Pancreas (tissue), 10 donors: ENCODE measurements around the gene NAGK. TPM values are rescaled to one million over a fixed set of nuclear protein-coding genes. Genes with fewer than 3 reads are reported as not detected.
"Not testable (repeated sequence)": the region's sequence is repeated elsewhere in the genome, so short reads cannot be mapped to it uniquely, and the experiment has no call there.

ENCODE experiments used
- ATAC-seq, 4 donors: fragments of 200-7000 bp; cut with Tn5 transposase; one replicate each; pipeline versions ENCODE4 v1.8.0 to v1.9.1; 2020; ENCODE audit warnings: mild to moderate bottlenecking in 4 of 4, moderate library complexity in 4 of 4
- DNase-seq, 6 donors: peaks; one replicate each; pipeline ENCODE4 v3.0.0-alpha.2; 2020
- FAIRE-seq: peaks from 2 replicates; lab custom pipeline; 2012; peaks lifted over from hg19 to GRCh38; lab: Jason Lieb, UNC
- H3K27ac ChIP-seq, 4 donors: fragments of 200-600 bp; sonication (generic); 1 replicate in 3 of 4; 2 replicates in 1 of 4; pipeline versions ENCODE4 v1.5.0 to v1.8.0; 2020
- H3K27me3 ChIP-seq, 4 donors: fragments of 200-600 bp; one replicate each; pipeline ENCODE4 v1.8.0; 2021
- H3K36me3 ChIP-seq, 3 donors: fragments of 200-600 bp; sonication (generic) in 1 of 3; one replicate each; pipeline versions ENCODE4 v1.5.0 to v1.8.0; 2020 to 2021
- H3K4me1 ChIP-seq, 3 donors: fragments of 200-600 bp; one replicate each; pipeline ENCODE4 v1.8.0; 2021
- H3K4me3 ChIP-seq, 4 donors: fragments of 200-600 bp; sonication (generic) in 2 of 4; one replicate each; pipeline versions ENCODE4 v1.5.0 to v1.8.0; 2020 to 2021
- H3K9me3 ChIP-seq, 4 donors: fragments of 200-600 bp; one replicate each; pipeline ENCODE4 v1.8.0; 2021
- WGBS, 2 donors: extraction: QIAGEN DNeasy Blood & Tissue Kit; methylation state at CpG; one replicate each; pipeline ENCODE4 v1.1.7; 2013; 5-methylcytosine and 5-hydroxymethylcytosine counted together
- intact Hi-C, 3 donors: fragments of 100-400 bp; cut with DNase I; formaldehyde crosslinking; loops; one replicate each; pipeline versions ENCODE4 v1.11.1 to v1.14.2; 2022
- polyA plus RNA-seq, 2 donors: library from polyadenylated mRNA; stranded (reverse); fragments of 200-250 nt; gene quantifications; one replicate each; pipeline ENCODE4 v1.2.3, GENCODE V29; 2013
- total RNA-seq, 6 donors: library from RNA; stranded (reverse); fragmentation: NEBNext Ultra II Directional in 4 of 6; extraction: Animal tissue kit (Norgen Biotek cat#: 25700) in 4 of 6; gene quantifications; one replicate each; pipeline versions ENCODE4 v1.2.1 to v1.2.4, GENCODE V29; 2021 to 2023
- TF ChIP-seq, protein P1 (sequence below), 4 donors: fragments of 200-600 bp; sonication (generic) in 3 of 4; IDR thresholded peaks; one replicate each; pipeline versions ENCODE4 v1.5.0 to v1.8.0; 2021; ENCODE audit warnings: antibody characterized with exemption in 4 of 4
- donor health status: healthy with polysubstance abuse.
- donor health status: DM: no; HTN: no; CAD: no; lungs with moderate emphysema.
- donor health status: DM: no; HTN: no; CAD: no.
- donor health status: control.
- donor health status: control.
- donor health status: Bipolar disorder and iron deficiency.
- donor health status: DM: yes; HTN: yes; CAD: no.
- donor health status: DM: no; HTN: no; CAD: no.
- donor health status: DM: no; HTN: no; CAD: no.
- donor health status: DM: yes; HTN: yes; CAD: no.

The NAGK gene
- 10 to 100 TPM; 38.9 to 83.2 (median 54.4) TPM for total RNA-seq
- 100 to 1,000 TPM; 136 to 138 TPM for polyA plus RNA-seq

DNA sequence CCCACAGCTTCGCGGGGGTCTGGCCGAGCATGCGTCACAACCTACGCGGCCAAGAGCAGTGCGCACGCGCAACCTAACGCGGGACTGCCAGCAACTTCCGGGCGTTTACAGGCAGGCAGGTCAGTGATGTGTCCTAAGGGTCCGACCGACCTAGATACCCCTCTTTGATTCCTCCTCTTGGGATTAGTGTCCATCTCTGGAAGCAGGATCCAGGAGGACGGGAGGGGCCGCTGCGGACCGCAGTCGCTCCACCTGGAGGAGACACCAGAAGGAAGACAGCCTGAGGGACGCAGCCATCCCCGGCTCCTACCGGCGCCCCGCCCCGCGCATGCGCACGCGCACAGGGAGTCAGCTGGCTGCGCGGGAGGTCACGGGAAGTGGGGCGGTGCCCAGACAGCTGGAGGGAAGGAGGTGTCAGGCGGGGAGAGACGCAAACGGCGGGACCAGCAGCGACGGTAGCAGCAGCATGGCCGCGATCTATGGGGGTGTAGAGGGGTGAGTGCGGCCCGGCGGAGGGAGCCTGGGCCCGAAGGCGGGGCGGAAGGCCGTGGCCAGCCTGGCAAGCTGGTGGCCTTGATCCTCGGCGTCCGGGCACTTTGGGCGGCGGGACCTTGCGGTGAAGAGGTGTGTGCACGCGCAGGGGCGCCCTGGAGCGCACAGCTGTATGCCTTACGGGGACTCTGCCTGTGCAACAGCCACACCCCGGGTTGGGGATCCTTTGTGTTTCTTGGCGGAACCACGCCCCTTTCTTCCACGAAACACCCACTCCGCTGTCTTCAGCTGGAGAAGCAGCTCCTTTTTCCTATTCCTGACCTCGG, at the start of gene NAGK:
Gene NAGK (plus strand): TSS at position 431 of the 818 bp plus-strand sequence. CDS start 36 bp downstream, at position 467.
- Histone ChIP-seq H3K27me3 (no peaks in the 10 kb centered on the region), H3K27ac (peak within 1 kb of the TSS; percentile 93 to 98 (median 96)), H3K9me3 (no peaks in the 10 kb centered on the region), H3K4me1 (peaks cover 0 to 24% (median 8%) of the 10 kb centered on the region in 3 donors), H3K4me3 (peak within 1 kb of the TSS; percentile 53 to 97 (median 62)), H3K36me3 (peaks cover 0 to 8% (median 0%) of the 10 kb centered on the region in 3 donors)
- peak; percentile 96 to 99 (median 96) for DNase-seq
- 0 to 1% methylated on average over 66 of the region's 66 CpGs for WGBS, 2 donors
- ATAC-seq, result peak; percentile 88 to 96 (median 96)
- TF ChIP-seq, protein P1, sequence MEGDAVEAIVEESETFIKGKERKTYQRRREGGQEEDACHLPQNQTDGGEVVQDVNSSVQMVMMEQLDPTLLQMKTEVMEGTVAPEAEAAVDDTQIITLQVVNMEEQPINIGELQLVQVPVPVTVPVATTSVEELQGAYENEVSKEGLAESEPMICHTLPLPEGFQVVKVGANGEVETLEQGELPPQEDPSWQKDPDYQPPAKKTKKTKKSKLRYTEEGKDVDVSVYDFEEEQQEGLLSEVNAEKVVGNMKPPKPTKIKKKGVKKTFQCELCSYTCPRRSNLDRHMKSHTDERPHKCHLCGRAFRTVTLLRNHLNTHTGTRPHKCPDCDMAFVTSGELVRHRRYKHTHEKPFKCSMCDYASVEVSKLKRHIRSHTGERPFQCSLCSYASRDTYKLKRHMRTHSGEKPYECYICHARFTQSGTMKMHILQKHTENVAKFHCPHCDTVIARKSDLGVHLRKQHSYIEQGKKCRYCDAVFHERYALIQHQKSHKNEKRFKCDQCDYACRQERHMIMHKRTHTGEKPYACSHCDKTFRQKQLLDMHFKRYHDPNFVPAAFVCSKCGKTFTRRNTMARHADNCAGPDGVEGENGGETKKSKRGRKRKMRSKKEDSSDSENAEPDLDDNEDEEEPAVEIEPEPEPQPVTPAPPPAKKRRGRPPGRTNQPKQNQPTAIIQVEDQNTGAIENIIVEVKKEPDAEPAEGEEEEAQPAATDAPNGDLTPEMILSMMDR (IDR thresholded peaks at IDR 0.05), result no peak
- intact Hi-C loops, result no loop called here
- FAIRE-seq, result no peak

DNA sequence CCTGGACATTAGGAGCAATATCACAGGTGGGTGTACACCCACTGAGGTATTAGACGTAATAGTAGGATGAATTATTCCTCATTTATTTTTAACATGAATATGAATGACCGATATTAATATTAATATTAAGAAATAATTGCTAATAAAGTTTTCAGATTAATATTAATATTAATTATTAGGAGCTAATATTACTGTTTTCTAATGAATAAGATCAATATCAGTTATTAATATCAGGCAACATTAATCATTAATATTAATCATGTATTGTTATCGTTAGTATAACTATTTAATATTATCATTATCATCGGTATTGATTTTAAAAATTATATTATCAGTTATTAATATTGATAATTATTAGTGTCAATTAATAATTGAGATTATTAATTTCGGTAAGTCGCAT, 48.5 kb upstream of the NAGK start:
- H3K27ac ChIP-seq, H3K9me3 ChIP-seq, intact Hi-C loops, H3K4me3 ChIP-seq, DNase-seq, H3K4me1 ChIP-seq, FAIRE-seq, ATAC-seq, H3K27me3 ChIP-seq, H3K36me3 ChIP-seq: not testable (repeated sequence)
- WGBS, 2 donors, result 61 to 81% methylated on average over 6 of the region's 6 CpGs

DNA sequence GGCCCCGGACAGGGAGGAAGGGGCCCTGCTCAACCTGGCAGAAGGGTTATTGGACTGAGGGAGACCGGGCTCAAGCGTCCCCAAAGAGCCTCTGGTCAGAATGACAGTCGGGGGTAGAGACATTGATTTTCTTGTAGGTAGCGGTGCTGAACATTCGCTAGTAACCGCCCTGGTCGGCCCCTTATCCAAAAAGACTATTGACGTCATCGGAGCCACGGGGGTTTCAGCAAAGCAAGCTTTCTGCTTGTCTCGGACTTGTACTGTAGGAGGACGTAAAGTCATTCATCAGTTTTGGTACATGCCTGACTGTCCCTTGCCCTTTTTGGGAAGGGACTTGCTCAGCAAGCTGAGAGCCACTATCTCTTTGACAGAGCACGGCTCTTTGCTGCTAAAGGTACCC, 47.1 kb upstream of the NAGK start:
- H3K27ac ChIP-seq, H3K27me3 ChIP-seq, H3K4me3 ChIP-seq, intact Hi-C loops, ATAC-seq, DNase-seq, H3K4me1 ChIP-seq, H3K36me3 ChIP-seq, H3K9me3 ChIP-seq, FAIRE-seq: not testable (repeated sequence)
- 73 to 83% methylated on average over 14 of the region's 14 CpGs for WGBS, 2 donors

DNA sequence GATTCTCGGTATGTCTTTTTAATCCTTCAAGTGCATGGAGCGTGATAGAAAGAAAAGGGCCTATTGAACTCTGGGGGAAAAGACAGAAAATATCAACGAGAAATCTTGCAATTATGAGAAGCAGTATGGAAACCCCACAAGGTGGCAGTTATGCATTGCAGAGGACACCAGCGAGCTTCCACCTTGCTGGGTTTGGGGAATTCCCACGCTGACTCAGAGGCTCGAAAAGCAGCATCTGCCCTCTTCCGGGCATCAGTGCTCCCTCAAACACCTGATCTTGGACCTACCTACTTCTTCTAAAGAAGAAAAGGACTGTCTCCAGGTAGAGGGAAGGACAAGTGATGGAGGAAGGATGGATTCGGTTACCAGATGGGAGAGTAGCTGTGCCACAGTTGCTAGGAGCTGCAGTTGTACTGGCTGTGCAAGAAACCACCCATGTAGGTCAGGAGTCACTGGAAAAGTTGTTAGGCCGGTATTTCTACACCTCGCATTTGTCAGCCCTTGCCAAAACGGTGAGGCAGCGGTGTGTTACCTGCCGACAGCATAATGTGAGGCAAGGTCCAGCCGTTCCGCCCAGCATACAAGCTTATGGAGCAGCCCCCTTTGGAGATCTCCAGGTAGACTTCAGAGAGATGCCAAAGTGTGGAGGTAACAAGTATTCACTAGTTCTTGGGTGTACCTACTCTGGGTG, 44.8 kb upstream of the NAGK start:
- intact Hi-C loops, H3K4me1 ChIP-seq, H3K36me3 ChIP-seq, FAIRE-seq, H3K9me3 ChIP-seq, ATAC-seq, H3K27me3 ChIP-seq: not testable (repeated sequence)
- peak; percentile 67 to 88 (median 82) for DNase-seq
- TF ChIP-seq, protein P1 (IDR thresholded peaks at IDR 0.05), result peak in 1 of 4 donors; percentile 12
- peak overlapping the region; percentile 58 to 73 (median 69) for H3K27ac ChIP-seq
- H3K4me3 ChIP-seq, result peak overlapping the region in 1 of 4 donors; percentile 26
- WGBS, 2 donors, result 21 to 22% methylated on average over 15 of the region's 15 CpGs

DNA sequence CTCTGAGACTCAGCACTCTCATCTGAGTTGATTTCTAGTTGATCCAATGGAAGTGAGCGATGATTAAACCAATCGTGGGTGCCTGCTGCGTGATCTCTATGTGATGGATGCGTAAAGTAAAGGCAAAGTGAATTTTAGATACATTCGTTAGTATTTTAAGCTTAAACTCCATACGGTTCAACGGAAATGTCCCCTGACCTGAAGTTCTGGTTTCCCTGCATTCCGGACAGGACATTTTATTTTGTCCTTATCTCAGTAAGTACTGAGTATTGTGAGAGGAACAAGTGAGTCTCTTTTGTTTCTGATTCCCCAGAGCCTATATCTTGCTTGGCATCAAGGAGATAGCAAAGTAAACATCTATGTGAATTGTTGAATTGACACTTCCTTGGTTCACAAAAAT, 32.2 kb upstream of the NAGK start:
- H3K9me3 ChIP-seq, result not testable (repeated sequence)

DNA sequence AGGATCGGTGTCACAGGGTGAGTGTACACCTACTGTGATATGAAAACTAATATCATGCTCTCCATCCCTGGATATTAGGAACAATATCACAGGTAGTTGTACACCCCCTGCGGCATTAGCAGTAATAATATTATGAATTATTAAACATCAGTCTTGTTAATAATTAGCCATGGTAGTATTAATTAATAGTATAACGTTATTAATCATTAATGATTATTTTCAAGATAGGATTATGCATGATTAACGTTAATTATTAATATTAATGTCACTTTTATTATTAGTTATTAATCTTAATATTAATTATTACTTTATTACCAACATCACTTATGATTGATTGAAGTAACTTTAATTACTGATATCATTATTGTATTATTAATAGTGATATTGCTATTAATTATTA, 26.2 kb upstream of the NAGK start:
- FAIRE-seq, result peak; percentile 60
- DNase-seq, result no peak
- WGBS, 2 donors, result 47 to 51% methylated on average over 4 of the region's 4 CpGs
- no peaks in the 10 kb centered on the region for H3K36me3 ChIP-seq
- TF ChIP-seq, protein P1 (IDR thresholded peaks at IDR 0.05), result no peak
- no peaks in the 10 kb centered on the region for H3K9me3 ChIP-seq
- no peaks in the 10 kb centered on the region for H3K4me1 ChIP-seq
- H3K4me3 ChIP-seq, result no peak overlapping the region
- H3K27me3 ChIP-seq, result no peaks in the 10 kb centered on the region
- no peak overlapping the region for H3K27ac ChIP-seq
- intact Hi-C loops, result no loop called here
- ATAC-seq, result no peak

More for the DNA sequence above, 32.2 kb upstream of the NAGK start:
- DNase-seq, H3K4me3 ChIP-seq, H3K36me3 ChIP-seq, ATAC-seq, FAIRE-seq, intact Hi-C loops, H3K4me1 ChIP-seq, H3K27me3 ChIP-seq, H3K27ac ChIP-seq: not testable (repeated sequence)
- WGBS, 2 donors, result 46 to 47% methylated on average over 8 of the region's 8 CpGs
